Gastrocnemius medialis (tissue), 4 donors: ENCODE results near the gene FARS2. TPM values are rescaled to one million over a fixed set of nuclear protein-coding genes. Genes with fewer than 3 reads are reported as not detected.
"Not testable (repeated sequence)": the region's sequence is repeated elsewhere in the genome, so short reads cannot be mapped to it uniquely, and the experiment has no call there.

ENCODE experiments used
- ATAC-seq, 2 donors: fragments of 150-250 bp; one replicate each; pipeline ENCODE4 v1.9.1; 2016
- DNase-seq, 2 donors: peaks; one replicate each; pipeline ENCODE4 v3.0.0-alpha.2; 2019
- H3K27ac ChIP-seq, 4 donors: fragments of 200-600 bp; sonication (generic); 1 replicate in 1 of 4; 2 replicates in 3 of 4; pipeline ENCODE4 v1.5.1; 2016 to 2018; ENCODE audit warnings: mild to moderate bottlenecking in 2 of 4, moderate library complexity in 1 of 4
- H3K27me3 ChIP-seq, 3 donors: fragments of 200-600 bp; sonication (generic) in 2 of 3; 1 replicate in 1 of 3; 2 replicates in 2 of 3; pipeline versions ENCODE4 v1.5.1 to v1.6.0; 2016 to 2019; ENCODE audit warnings: mild to moderate bottlenecking in 1 of 3, moderate library complexity in 1 of 3
- H3K36me3 ChIP-seq, 2 donors: fragments of 200-600 bp; sonication (generic) in 1 of 2; one replicate each; pipeline ENCODE4 v1.5.1; 2017 to 2018
- H3K4me1 ChIP-seq, 2 donors: fragments of 200-600 bp; sonication (generic) in 1 of 2; one replicate each; pipeline ENCODE4 v1.5.1; 2016 to 2017; ENCODE audit warnings: mild to moderate bottlenecking in 2 of 2
- H3K4me3 ChIP-seq, 4 donors: fragments of 200-600 bp; sonication (generic) in 3 of 4; 1 replicate in 1 of 4; 2 replicates in 3 of 4; pipeline ENCODE4 v1.5.1; 2016 to 2019; ENCODE audit warnings: mild to moderate bottlenecking in 2 of 4
- H3K9me3 ChIP-seq, 3 donors: fragments of 200-600 bp; sonication (generic) in 2 of 3; 1 replicate in 1 of 3; 2 replicates in 2 of 3; pipeline ENCODE4 v1.5.1; 2016 to 2019
- CTCF ChIP-seq, 5 experiments: fragments of 450-650 bp in 3 of 5; fragments of 200-600 bp in 2 of 5; sonication (generic) in 2 of 5; IDR thresholded peaks in 4 of 5; conservative IDR thresholded peaks in 1 of 5; 1 replicate in 4 of 5; 2 replicates in 1 of 5; pipeline ENCODE4 v1.5.1; 2016 to 2019; ENCODE audit warnings: antibody characterized with exemption in 5 of 5, mild to moderate bottlenecking in 3 of 5, moderate library complexity in 3 of 5
- POLR2A ChIP-seq, 2 donors: fragments of 450-650 bp; IDR thresholded peaks; one replicate each; pipeline ENCODE4 v1.6.1; 2017; ENCODE audit warnings: antibody characterized with exemption in 2 of 2, mild to moderate bottlenecking in 2 of 2, moderate library complexity in 2 of 2
- in situ Hi-C, 4 donors: fragments of 200-750 bp; cut with MboI; loops; one replicate each; pipeline versions ENCODE4 v1.15.0 to v1.8.0; 2017; ENCODE audit warnings: low sequenced_read_pairs in 4 of 4
- intact Hi-C: fragments of 100-400 bp; cut with DNase I; formaldehyde crosslinking; loops from one replicate; pipeline ENCODE4 v1.15.1; 2023; ENCODE audit warnings: low total_unique reads
- total RNA-seq, 4 donors: library from RNA; depleted of rRNA; stranded (reverse); fragments of >200 nt; gene quantifications; one replicate each; pipeline versions ENCODE4 v1.1.0 to v1.2.3, GENCODE V29; 2016

The FARS2 gene
- total RNA-seq, 4 donors from 2014 or later: 13.6 to 24.0 (median 15.8) TPM

- no peaks in the 10 kb centered on the region for H3K27me3 ChIP-seq
- no peak overlapping the region for H3K27ac ChIP-seq
- no peaks in the 10 kb centered on the region for H3K36me3 ChIP-seq
- in situ Hi-C loops: no loop called here
- DNase-seq: no peak
- H3K9me3 ChIP-seq: no peaks in the 10 kb centered on the region
- intact Hi-C loops: no loop called here
- TF ChIP-seq POLR2A (IDR thresholded peaks at IDR 0.05): no peak
- no peak for TF ChIP-seq CTCF (IDR thresholded peaks at IDR 0.05 in 4 of 5, conservative IDR thresholded peaks at IDR 0.05 in 1 of 5)
- peaks cover 6 to 10% of the 10 kb centered on the region in 2 donors for H3K4me1 ChIP-seq
- no peak overlapping the region for H3K4me3 ChIP-seq
- no peak for ATAC-seq
Observed at GRCh38 chr6:5786321-5786968, 525.1 kb downstream of the FARS2 start.

GRCh38 chr6:5786969-5787720 lies 525.8 kb downstream of the FARS2 start:
- TF ChIP-seq CTCF (IDR thresholded peaks at IDR 0.05 in 4 of 5, conservative IDR thresholded peaks at IDR 0.05 in 1 of 5): no peak
- TF ChIP-seq POLR2A (IDR thresholded peaks at IDR 0.05): no peak
- H3K27me3 ChIP-seq: no peaks in the 10 kb centered on the region
- H3K4me1 ChIP-seq: peaks cover 6 to 10% of the 10 kb centered on the region in 2 donors
- DNase-seq (no peak), ATAC-seq (no peak)
- no peak overlapping the region for H3K27ac ChIP-seq
- no peaks in the 10 kb centered on the region for H3K36me3 ChIP-seq
- intact Hi-C loops (no loop called here), in situ Hi-C loops (no loop called here)
- no peaks in the 10 kb centered on the region for H3K9me3 ChIP-seq
- H3K4me3 ChIP-seq: no peak overlapping the region

GRCh38 chr6:5789426-5789825 lies 528.1 kb downstream of the FARS2 start:
- H3K27me3 ChIP-seq, in situ Hi-C loops, H3K9me3 ChIP-seq, DNase-seq, H3K36me3 ChIP-seq, H3K4me3 ChIP-seq, ATAC-seq, intact Hi-C loops, H3K27ac ChIP-seq, H3K4me1 ChIP-seq: not testable (repeated sequence)

GRCh38 chr6:5796555-5796954 lies 535.2 kb downstream of the FARS2 start:
- H3K36me3 ChIP-seq, intact Hi-C loops, ATAC-seq, H3K9me3 ChIP-seq, H3K4me1 ChIP-seq, H3K27me3 ChIP-seq, H3K4me3 ChIP-seq, DNase-seq, in situ Hi-C loops, H3K27ac ChIP-seq: not testable (repeated sequence)

GRCh38 chr6:5806406-5806805 lies 545.1 kb downstream of the FARS2 start:
- intact Hi-C loops, H3K27me3 ChIP-seq, ATAC-seq, H3K36me3 ChIP-seq, H3K4me1 ChIP-seq, in situ Hi-C loops, DNase-seq, H3K27ac ChIP-seq, H3K4me3 ChIP-seq, H3K9me3 ChIP-seq: not testable (repeated sequence)

- in situ Hi-C loops (no loop called here), intact Hi-C loops (no loop called here)
- Histone ChIP-seq H3K9me3 (no peaks in the 10 kb centered on the region), H3K36me3 (no peaks in the 10 kb centered on the region), H3K4me3 (no peak overlapping the region), H3K27ac (no peak overlapping the region), H3K27me3 (no peaks in the 10 kb centered on the region), H3K4me1 (no peaks in the 10 kb centered on the region)
- DNase-seq (no peak), ATAC-seq (no peak)
- TF ChIP-seq CTCF (IDR thresholded peaks at IDR 0.05 in 4 of 5, conservative IDR thresholded peaks at IDR 0.05 in 1 of 5) (no peak), POLR2A (IDR thresholded peaks at IDR 0.05) (no peak)
Observed at GRCh38 chr6:5809450-5809849, 548.1 kb downstream of the FARS2 start.
